ENCODE data around the gene LHFPL2. TPM values are rescaled to one million over a fixed set of nuclear protein-coding genes. Genes with fewer than 3 reads are reported as not detected.

Gene LHFPL2
- total and polyA plus RNA-seq, 2 experiments from 2014 or later: 10.6 to 50.8 TPM

- TF ChIP-seq ZNF331 (CRISPR knock-in tag; IDR thresholded peaks at IDR 0.05; ENCODE audit: low read depth) (no peak), JUNB (IDR thresholded peaks at IDR 0.05; ENCODE audit: unreplicated experiment) (no peak), EZH2phosphoT487 (IDR thresholded peaks at IDR 0.05; ENCODE audit: unreplicated experiment) (no peak), CTCF (conservative IDR thresholded peaks at IDR 0.05; ENCODE audit: low read depth in 2 of 2) (no peak), ZNF114 (CRISPR knock-in tag; IDR thresholded peaks at IDR 0.05) (no peak)
These were observed 18.5 kb downstream of the LHFPL2 start (continued) for GRCh38 chr5:78630047-78630446.

- Histone ChIP-seq H3K27me3 (ENCODE audit: insufficient read depth) (no peaks in the 10 kb centered on the region), H4K20me1 (replicated peaks; ENCODE audit: insufficient read depth) (peaks cover 63% of the 10 kb centered on the region), H3K4me2 (no peak overlapping the region), H3K79me2 (replicated peaks; ENCODE audit: insufficient read depth) (peaks cover 92% of the 10 kb centered on the region), H3K36me3 (ENCODE audit: insufficient read depth) (peaks cover 27% of the 10 kb centered on the region), H3K9me2 (ENCODE audit: insufficient read depth) (no peaks in the 10 kb centered on the region), H3K27ac (ENCODE audit: low read depth) (no peak overlapping the region), H2AFZ (no peak overlapping the region), H3K4me1 (ENCODE audit: insufficient read depth) (no peaks in the 10 kb centered on the region; the same call in 1 of the 2 replicates), H3F3A (replicated peaks; ENCODE audit: low read depth) (no peaks in the 10 kb centered on the region), H3K4me3 (no peak overlapping the region)
- no peaks in the 10 kb centered on the region; the same call in 2 of the 3 replicates for H3K9me3 Mint-ChIP-seq
- no peak overlapping the region for H3K27ac Mint-ChIP-seq
- DNase-seq (ENCODE audit: low spot score) (no peak), ATAC-seq (no peak)
- H3K4me3 Mint-ChIP-seq: no peak overlapping the region
- H3K36me3 Mint-ChIP-seq (ENCODE audit: low read depth): peaks cover 85% of the 10 kb centered on the region
- H3K4me1 Mint-ChIP-seq: peaks cover 25% of the 10 kb centered on the region
- peaks cover 4% of the 10 kb centered on the region for H3K27me3 Mint-ChIP-seq (ENCODE audit: insufficient read depth, low read depth, poor library complexity)
- TF ChIP-seq STAT1 (IDR thresholded peaks at IDR 0.05; ENCODE audit: unreplicated experiment) (no peak), NANOG (IDR thresholded peaks at IDR 0.05; ENCODE audit: borderline replicate concordance) (no peak), CREB1 (CRISPR knock-in tag; IDR thresholded peaks at IDR 0.05; ENCODE audit: low read depth) (no peak), ETS1 (IDR thresholded peaks at IDR 0.05) (no peak), ZNF114 (CRISPR knock-in tag; IDR thresholded peaks at IDR 0.05) (no peak), JUNB (IDR thresholded peaks at IDR 0.05; ENCODE audit: unreplicated experiment) (no peak), EZH2 (IDR thresholded peaks at IDR 0.05; ENCODE audit: low read depth, unreplicated experiment) (no peak), REST (IDR thresholded peaks at IDR 0.05; ENCODE audit: unreplicated experiment) (no peak), POLR2AphosphoS5 (IDR thresholded peaks at IDR 0.05; ENCODE audit: low read depth) (no peak), ZNF331 (CRISPR knock-in tag; IDR thresholded peaks at IDR 0.05; ENCODE audit: low read depth) (no peak), EZH2phosphoT487 (IDR thresholded peaks at IDR 0.05; ENCODE audit: unreplicated experiment) (no peak), ZNF462 (CRISPR knock-in tag; IDR thresholded peaks at IDR 0.05) (no peak)
These were observed 18.9 kb downstream of the LHFPL2 start for GRCh38 chr5:78629624-78630023.
